ENCODE results near the gene MUC6.

Gene MUC6

GRCh38 chr11:1071571-1072115, 35.1 kb upstream of the MUC6 start:
- DNase-seq (ENCODE audit: low spot score) = no peak

- no peak for DNase-seq (ENCODE audit: low spot score)
These were observed 34.3 kb upstream of the MUC6 start for GRCh38 chr11:1070594-1071462.

- DNase-seq (ENCODE audit: low spot score) = no peak
These were observed 33.2 kb upstream of the MUC6 start for GRCh38 chr11:1069740-1070139.

- no peak for DNase-seq (ENCODE audit: low spot score)
These were observed 31.4 kb upstream of the MUC6 start for GRCh38 chr11:1067812-1068496.

- no peak for DNase-seq (ENCODE audit: low spot score)
These were observed 27.6 kb upstream of the MUC6 start for GRCh38 chr11:1064167-1064566.

GRCh38 chr11:1062075-1062820, 25.7 kb upstream of the MUC6 start:
- no peak for DNase-seq (ENCODE audit: low spot score)

GRCh38 chr11:1060852-1061616, 24.5 kb upstream of the MUC6 start:
- DNase-seq (ENCODE audit: low spot score) = no peak

- DNase-seq (ENCODE audit: low spot score) = no peak
These were observed 23.9 kb upstream of the MUC6 start for GRCh38 chr11:1060410-1060809.

- no peak for DNase-seq (ENCODE audit: low spot score)
These were observed 23.2 kb upstream of the MUC6 start for GRCh38 chr11:1059759-1060158.

- no peak for DNase-seq (ENCODE audit: low spot score)
These were observed 21.3 kb upstream of the MUC6 start for GRCh38 chr11:1057806-1058205.

- DNase-seq (ENCODE audit: low spot score) = no peak
These were observed 19.7 kb upstream of the MUC6 start for GRCh38 chr11:1055990-1056771.

- no peak for DNase-seq (ENCODE audit: low spot score)
These were observed 18.7 kb upstream of the MUC6 start for GRCh38 chr11:1055109-1055703.

GRCh38 chr11:1054143-1055108, 17.9 kb upstream of the MUC6 start:
- no peak for DNase-seq (ENCODE audit: low spot score)

- DNase-seq (ENCODE audit: low spot score) = no peak
These were observed 16.8 kb upstream of the MUC6 start for GRCh38 chr11:1053121-1053901.

GRCh38 chr11:1052133-1053011, 15.9 kb upstream of the MUC6 start:
- no peak for DNase-seq (ENCODE audit: low spot score)

- no peak for DNase-seq (ENCODE audit: low spot score)
These were observed 15.0 kb upstream of the MUC6 start for GRCh38 chr11:1051356-1052132.
